HepG2 (cell line): ENCODE data around the gene NEGR1. TPM values are rescaled to one million over a fixed set of nuclear protein-coding genes. Genes with fewer than 3 reads are reported as not detected.

Experiments used
- ATAC-seq: fragments of 200-7000 bp; cut with Tn5 transposase; 3 replicates; pipeline ENCODE4 v1.9.1; 2020; ENCODE audit warnings: mild to moderate bottlenecking, moderate library complexity
- BruUV-seq: library from RNA; stranded (reverse); fragments of 400-500 nt; replicated peaks from 2 replicates; lab custom pipeline; 2021; lab: Mats Ljungman, UMichigan
- CTCF ChIA-PET: fragments of 300-600 bp; formaldehyde crosslinking; extraction: SDS; loops from one replicate; lab custom pipeline; 2021; ENCODE audit warnings: low total read pairs, inconsistent platforms, low intra/inter-chr PET ratio; lab: Yijun Ruan, JAX
- POLR2A ChIA-PET: fragments of 350-600 bp; sonication (Branson Sonifier 250); formaldehyde crosslinking; loops from one replicate; lab custom pipeline; 2020; ENCODE audit warnings: antibody characterized with exemption, inconsistent platforms; lab: Yijun Ruan, JAX
- DNase-seq: peaks from one replicate; pipeline ENCODE4 v3.0.0-alpha.2; 2015; ENCODE audit warnings: low spot score
- FAIRE-seq: peaks from 3 replicates; lab custom pipeline; 2011; peaks lifted over from hg19 to GRCh38; lab: Jason Lieb, UNC
- H2AFZ ChIP-seq: one replicate; pipeline ENCODE4 v1.6.1; 2011; ENCODE audit warnings: low read length, inconsistent platforms
- H3K27ac ChIP-seq: fragments of 300-600 bp; 3 replicates; pipeline ENCODE4 v1.8.0; 2011; ENCODE audit warnings: mixed run types, mild to moderate bottlenecking, mixed read lengths, low read length, inconsistent platforms; ENCODE audit not compliant: insufficient read depth; ENCODE audit errors: extremely low read length
- H3K27me3 ChIP-seq, 2 experiments: fragments of 200-600 bp in 1 of 2; 2 replicates in 1 of 2; 3 replicates in 1 of 2; pipeline versions ENCODE4 v1.6.0 to v1.8.0; 2011; ENCODE audit warnings: low read length in 2 of 2, mild to moderate bottlenecking in 2 of 2, moderate library complexity in 2 of 2, inconsistent platforms in 1 of 2; ENCODE audit not compliant: insufficient read depth in 2 of 2, control insufficient read depth in 1 of 2
- H3K36me3 ChIP-seq, 2 experiments: fragments of 200-600 bp in 1 of 2; replicated peaks in 1 of 2; 2 replicates in 1 of 2; 3 replicates in 1 of 2; pipeline versions ENCODE4 v1.5.1 to v1.8.0; 2011; ENCODE audit warnings: low read length in 2 of 2, inconsistent platforms in 1 of 2; ENCODE audit not compliant: insufficient read depth in 2 of 2, control insufficient read depth in 1 of 2
- H3K4me1 ChIP-seq: 2 replicates; pipeline ENCODE4 v1.5.1; 2012; ENCODE audit warnings: low read length, inconsistent platforms; ENCODE audit not compliant: insufficient read depth
- H3K4me2 ChIP-seq: 2 replicates; pipeline ENCODE4 v1.6.0; 2011; ENCODE audit warnings: low read depth, low read length, inconsistent platforms
- H3K4me3 ChIP-seq, 3 experiments: fragments of 200-600 bp in 1 of 3; sonication (generic), shearing (Covaris generic) in 1 of 3; replicated peaks in 1 of 3; 2 replicates each; pipeline ENCODE4 v1.5.1; 2011 to 2016; ENCODE audit warnings: low read length in 3 of 3, inconsistent platforms in 2 of 3, low read depth in 2 of 3, mild to moderate bottlenecking in 2 of 3, control low read depth in 1 of 3, mixed read lengths in 1 of 3; ENCODE audit not compliant: insufficient read depth in 1 of 3
- H3K79me2 ChIP-seq: one replicate; pipeline ENCODE4 v1.6.1; 2011; ENCODE audit warnings: low read length, inconsistent platforms; ENCODE audit not compliant: insufficient read depth
- H3K9ac ChIP-seq: 2 replicates; pipeline ENCODE4 v1.6.0; 2011; ENCODE audit warnings: mild to moderate bottlenecking, low read depth, low read length, inconsistent platforms; ENCODE audit not compliant: insufficient read depth
- H3K9me3 ChIP-seq: 2 replicates; pipeline ENCODE4 v1.5.1; 2012; ENCODE audit warnings: mild to moderate bottlenecking, low read length
- H4K20me1 ChIP-seq: 2 replicates; pipeline ENCODE4 v1.6.0; 2011; ENCODE audit warnings: inconsistent platforms, mild to moderate bottlenecking, low read length, moderate library complexity; ENCODE audit not compliant: insufficient read depth
- ATAD3A ChIP-seq: sonication (generic); formaldehyde crosslinking; IDR thresholded peaks from 2 replicates; pipeline ENCODE4 v1.4.0; 2020; ENCODE audit warnings: missing genetic modification reagents
- RNF2 ChIP-seq: fragments of 450-650 bp; conservative IDR thresholded peaks from 2 replicates; pipeline ENCODE4 v1.6.1; 2016; ENCODE audit warnings: low read depth
- ZNF235 ChIP-seq: sonication (generic); formaldehyde crosslinking; IDR thresholded peaks from 2 replicates; pipeline ENCODE4 v1.8.1; 2023; ENCODE audit warnings: mild to moderate bottlenecking, missing genetic modification reagents, borderline replicate concordance
- ZNF274 ChIP-seq: sonication (generic); formaldehyde crosslinking; IDR thresholded peaks from 2 replicates; pipeline ENCODE4 v1.5.1; 2020; ENCODE audit warnings: mild to moderate bottlenecking, missing genetic modification reagents
- ZNF564 ChIP-seq: sonication (generic); formaldehyde crosslinking; IDR thresholded peaks from 2 replicates; pipeline ENCODE4 v1.8.1; 2023; ENCODE audit warnings: mild to moderate bottlenecking, missing genetic modification reagents
- ZNF766 ChIP-seq: sonication (generic); formaldehyde crosslinking; IDR thresholded peaks from 2 replicates; pipeline ENCODE4 v1.5.0; 2020; ENCODE audit warnings: missing genetic modification reagents, borderline replicate concordance
- WGBS: methylation state at CpG from one replicate; pipeline ENCODE4 v1.1.6; 2017; ENCODE audit warnings: low lambda C conversion rate; 5-methylcytosine and 5-hydroxymethylcytosine counted together
- in situ Hi-C: cut with HindIII; loops from 2 replicates; pipeline ENCODE4 v1.10.0; 2017; ENCODE audit warnings: low pct_unique_long_range_greater_than_20kb; ENCODE audit not compliant: extremely low pct_ligation_motif_present
- intact Hi-C: fragments of 100-400 bp; cut with micrococcal nuclease; formaldehyde crosslinking; loops from one replicate; pipeline ENCODE4 v1.10.0; 2022; ENCODE audit not compliant: unreplicated experiment
- polyA plus RNA-seq, 8 experiments: library from polyadenylated mRNA; depleted of rRNA in 3 of 8; stranded (reverse) in 7 of 8; unstranded in 1 of 8; fragments of >200 nt; fragmentation: Illumina TruSeq in 4 of 8; extraction: Trizol in 4 of 8; gene quantifications; 2 replicates each; pipeline versions ENCODE4 v1.2.1 to v1.2.3, GENCODE V29; 2011 to 2016; ENCODE audit warnings: low read depth in 4 of 8, missing spikeins in 1 of 8, mixed read lengths in 1 of 8; ENCODE audit not compliant: insufficient read depth in 1 of 8
- total RNA-seq, 5 experiments: library from RNA; depleted of rRNA; stranded (reverse); fragments of >200 nt; fragmentation: Illumina TruSeq; extraction: Trizol; gene quantifications; 2 replicates each; pipeline ENCODE4 v1.2.3, GENCODE V29; 2016; ENCODE audit warnings: low read depth in 1 of 5
- TF ChIP-seq, protein P1 (sequence below): sonication (generic); formaldehyde crosslinking; IDR thresholded peaks from 2 replicates; pipeline ENCODE4 v1.9.0; 2021; ENCODE audit warnings: missing genetic modification reagents, mild to moderate bottlenecking, borderline replicate concordance
- TF ChIP-seq, protein P2 (sequence below), 2 experiments: fragments of 450-650 bp in 1 of 2; sonication (generic) in 1 of 2; formaldehyde crosslinking in 1 of 2; IDR thresholded peaks; 2 replicates each; pipeline versions ENCODE4 v1.6.1 to v1.8.0; 2016 to 2022; ENCODE audit warnings: antibody characterized with exemption in 1 of 2, mild to moderate bottlenecking in 1 of 2, missing genetic modification reagents in 1 of 2

NEGR1 gene
- total and polyA plus RNA-seq, 2 of the 13 experiments (the other 11 are each of a cell fraction or from before 2014, with no cell fraction given) = not detected

DNA sequence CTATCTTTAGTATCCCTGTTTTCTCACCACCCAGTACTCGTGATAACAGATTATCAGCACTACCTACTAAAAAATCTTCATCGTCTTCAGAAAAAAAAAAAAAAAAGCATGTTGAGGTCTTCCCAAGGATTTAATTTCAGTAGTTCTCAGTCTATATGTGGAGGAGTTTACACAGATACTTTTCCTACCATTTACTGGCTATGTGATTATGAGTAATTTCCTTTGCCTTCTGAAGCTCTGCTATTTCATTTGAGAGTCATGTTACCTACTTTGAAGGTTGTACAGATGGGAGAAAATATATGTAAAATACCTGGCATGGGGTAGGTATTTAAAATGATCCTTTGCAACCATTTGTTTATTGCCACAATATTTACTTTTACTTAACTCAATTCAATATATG is 399.7 kb downstream of the NEGR1 start (continued):
- TF ChIP-seq, protein P1, sequence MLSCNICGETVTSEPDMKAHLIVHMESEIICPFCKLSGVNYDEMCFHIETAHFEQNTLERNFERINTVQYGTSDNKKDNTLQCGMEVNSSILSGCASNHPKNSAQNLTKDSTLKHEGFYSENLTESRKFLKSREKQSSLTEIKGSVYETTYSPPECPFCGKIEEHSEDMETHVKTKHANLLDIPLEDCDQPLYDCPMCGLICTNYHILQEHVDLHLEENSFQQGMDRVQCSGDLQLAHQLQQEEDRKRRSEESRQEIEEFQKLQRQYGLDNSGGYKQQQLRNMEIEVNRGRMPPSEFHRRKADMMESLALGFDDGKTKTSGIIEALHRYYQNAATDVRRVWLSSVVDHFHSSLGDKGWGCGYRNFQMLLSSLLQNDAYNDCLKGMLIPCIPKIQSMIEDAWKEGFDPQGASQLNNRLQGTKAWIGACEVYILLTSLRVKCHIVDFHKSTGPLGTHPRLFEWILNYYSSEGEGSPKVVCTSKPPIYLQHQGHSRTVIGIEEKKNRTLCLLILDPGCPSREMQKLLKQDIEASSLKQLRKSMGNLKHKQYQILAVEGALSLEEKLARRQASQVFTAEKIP (CRISPR knock-in tag) = no peak
- no peak for TF ChIP-seq RNF2
- TF ChIP-seq, all 625 proteins: peak for 0

DNA sequence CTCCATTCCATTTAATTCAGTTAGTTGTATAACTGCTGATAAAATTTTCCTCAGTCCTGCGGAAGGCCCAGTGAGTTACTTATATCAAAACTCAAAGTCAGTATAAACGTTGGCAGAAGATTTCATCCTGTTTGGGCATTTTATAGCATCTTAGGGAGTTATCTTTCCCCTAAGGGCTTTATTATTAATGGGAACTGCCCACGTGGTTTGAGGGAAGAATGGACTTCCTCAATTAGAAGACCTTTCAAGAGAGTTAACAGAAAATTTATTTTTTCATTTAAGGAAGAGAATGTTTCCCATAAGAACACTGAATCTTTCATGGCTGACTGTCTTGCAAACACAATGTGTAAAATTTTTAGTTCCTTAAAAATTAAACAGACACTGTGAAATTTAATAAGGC is 400.1 kb downstream of the NEGR1 start:
- intact Hi-C loops (no loop called here), in situ Hi-C loops (no loop called here)
- BruUV-seq = no TSS peak
- no peak overlapping the region for H2AFZ ChIP-seq
- H3K9ac ChIP-seq = no peak overlapping the region
- POLR2A ChIA-PET = no interaction called here
- H3K4me2 ChIP-seq = no peak overlapping the region
- 32% methylated on average over 3 of the region's 3 CpGs for WGBS
- no peak overlapping the region for H3K27ac ChIP-seq
- no peaks in the 10 kb centered on the region for H3K36me3 ChIP-seq
- no peaks in the 10 kb centered on the region for H3K79me2 ChIP-seq
- H3K27me3 ChIP-seq = no peaks in the 10 kb centered on the region; a peak in 1 of 5 replicates
- FAIRE-seq (no peak), DNase-seq (no peak)
- no peak overlapping the region for H3K4me3 ChIP-seq
- CTCF ChIA-PET = no interaction called here
- H3K4me1 ChIP-seq = no peaks in the 10 kb centered on the region
- H4K20me1 ChIP-seq = no peaks in the 10 kb centered on the region
- TF ChIP-seq, protein P2, sequence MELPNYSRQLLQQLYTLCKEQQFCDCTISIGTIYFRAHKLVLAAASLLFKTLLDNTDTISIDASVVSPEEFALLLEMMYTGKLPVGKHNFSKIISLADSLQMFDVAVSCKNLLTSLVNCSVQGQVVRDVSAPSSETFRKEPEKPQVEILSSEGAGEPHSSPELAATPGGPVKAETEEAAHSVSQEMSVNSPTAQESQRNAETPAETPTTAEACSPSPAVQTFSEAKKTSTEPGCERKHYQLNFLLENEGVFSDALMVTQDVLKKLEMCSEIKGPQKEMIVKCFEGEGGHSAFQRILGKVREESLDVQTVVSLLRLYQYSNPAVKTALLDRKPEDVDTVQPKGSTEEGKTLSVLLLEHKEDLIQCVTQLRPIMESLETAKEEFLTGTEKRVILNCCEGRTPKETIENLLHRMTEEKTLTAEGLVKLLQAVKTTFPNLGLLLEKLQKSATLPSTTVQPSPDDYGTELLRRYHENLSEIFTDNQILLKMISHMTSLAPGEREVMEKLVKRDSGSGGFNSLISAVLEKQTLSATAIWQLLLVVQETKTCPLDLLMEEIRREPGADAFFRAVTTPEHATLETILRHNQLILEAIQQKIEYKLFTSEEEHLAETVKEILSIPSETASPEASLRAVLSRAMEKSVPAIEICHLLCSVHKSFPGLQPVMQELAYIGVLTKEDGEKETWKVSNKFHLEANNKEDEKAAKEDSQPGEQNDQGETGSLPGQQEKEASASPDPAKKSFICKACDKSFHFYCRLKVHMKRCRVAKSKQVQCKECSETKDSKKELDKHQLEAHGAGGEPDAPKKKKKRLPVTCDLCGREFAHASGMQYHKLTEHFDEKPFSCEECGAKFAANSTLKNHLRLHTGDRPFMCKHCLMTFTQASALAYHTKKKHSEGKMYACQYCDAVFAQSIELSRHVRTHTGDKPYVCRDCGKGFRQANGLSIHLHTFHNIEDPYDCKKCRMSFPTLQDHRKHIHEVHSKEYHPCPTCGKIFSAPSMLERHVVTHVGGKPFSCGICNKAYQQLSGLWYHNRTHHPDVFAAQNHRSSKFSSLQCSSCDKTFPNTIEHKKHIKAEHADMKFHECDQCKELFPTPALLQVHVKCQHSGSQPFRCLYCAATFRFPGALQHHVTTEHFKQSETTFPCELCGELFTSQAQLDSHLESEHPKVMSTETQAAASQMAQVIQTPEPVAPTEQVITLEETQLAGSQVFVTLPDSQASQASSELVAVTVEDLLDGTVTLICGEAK (IDR thresholded peaks at IDR 0.05) = no peak
- TF ChIP-seq, protein P2 (CRISPR knock-in tag; IDR thresholded peaks at IDR 0.05) = no peak
- TF ChIP-seq ZNF274 (CRISPR knock-in tag) = no peak
- no peak for TF ChIP-seq ZNF564 (CRISPR knock-in tag)
- TF ChIP-seq ATAD3A (CRISPR knock-in tag) = no peak
- no peak for TF ChIP-seq ZNF235 (CRISPR knock-in tag)
- TF ChIP-seq ZNF766 = no peak
- TF ChIP-seq, all 625 proteins: peak for 0
- H3K9me3 ChIP-seq = no peaks in the 10 kb centered on the region
- no peak for ATAC-seq
